Keratinocyte (primary cell): ENCODE data around the gene WSB1. TPM values are rescaled to one million over a fixed set of nuclear protein-coding genes. Genes with fewer than 3 reads are reported as not detected.

Source experiments
- DNase-seq: peaks from one replicate; pipeline ENCODE4 v3.0.0-alpha.2; 2011; ENCODE audit warnings: low read depth, missing footprints, low spot score
- FAIRE-seq: peaks from 2 replicates; lab custom pipeline; 2011; peaks lifted over from hg19 to GRCh38; lab: Jason Lieb, UNC
- H2AFZ ChIP-seq: 2 replicates; pipeline ENCODE4 v1.6.0; 2012; ENCODE audit warnings: low read length, control low read depth, inconsistent platforms; ENCODE audit not compliant: control insufficient read depth
- H3K27ac ChIP-seq: 2 replicates; pipeline ENCODE4 v1.5.1; 2011; ENCODE audit warnings: low read length; ENCODE audit not compliant: control insufficient read depth, insufficient read depth
- H3K27me3 ChIP-seq: 3 replicates; pipeline ENCODE4 v1.6.0; 2011; ENCODE audit warnings: low read length; ENCODE audit not compliant: control insufficient read depth, insufficient read depth; ENCODE audit errors: extremely low read depth
- H3K36me3 ChIP-seq, 2 experiments: 2 replicates in 1 of 2; 3 replicates in 1 of 2; pipeline ENCODE4 v1.5.1; 2011; ENCODE audit warnings: low read length in 2 of 2, mild to moderate bottlenecking in 1 of 2; ENCODE audit not compliant: control insufficient read depth in 2 of 2, insufficient read depth in 2 of 2; ENCODE audit errors: extremely low read depth in 1 of 2
- H3K4me1 ChIP-seq: 3 replicates; pipeline ENCODE4 v1.5.1; 2011; ENCODE audit warnings: low read length; ENCODE audit not compliant: control insufficient read depth, insufficient read depth; ENCODE audit errors: extremely low read depth
- H3K4me2 ChIP-seq: 3 replicates; pipeline ENCODE4 v1.6.0; 2011; ENCODE audit warnings: low read depth, low read length; ENCODE audit not compliant: control insufficient read depth, insufficient read depth; ENCODE audit errors: extremely low read depth
- H3K4me3 ChIP-seq, 3 experiments: fragments of 200-600 bp in 1 of 3; sonication (generic) in 1 of 3; 2 replicates in 2 of 3; 3 replicates in 1 of 3; pipeline ENCODE4 v1.5.1; 2011 to 2016; ENCODE audit warnings: low read length in 3 of 3, mild to moderate bottlenecking in 3 of 3, control low read depth in 2 of 3, inconsistent platforms in 1 of 3, low read depth in 1 of 3, mixed read lengths in 1 of 3, mixed run types in 1 of 3, moderate library complexity in 1 of 3; ENCODE audit not compliant: control insufficient read depth in 2 of 3, insufficient read depth in 2 of 3; ENCODE audit errors: extremely low read depth in 1 of 3
- H3K79me2 ChIP-seq: 2 replicates; pipeline ENCODE4 v1.6.0; 2012; ENCODE audit warnings: low read length; ENCODE audit not compliant: control insufficient read depth, insufficient read depth
- H3K9ac ChIP-seq: 3 replicates; pipeline ENCODE4 v1.6.0; 2011; ENCODE audit warnings: low read length; ENCODE audit not compliant: control insufficient read depth, insufficient read depth; ENCODE audit errors: extremely low read depth
- H3K9me1 ChIP-seq: 3 replicates; pipeline ENCODE4 v1.6.0; 2011; ENCODE audit warnings: low read length; ENCODE audit not compliant: control insufficient read depth, insufficient read depth; ENCODE audit errors: extremely low read depth
- H3K9me3 ChIP-seq: 2 replicates; pipeline ENCODE4 v1.5.1; 2012; ENCODE audit warnings: low read depth, low read length; ENCODE audit not compliant: control insufficient read depth
- H4K20me1 ChIP-seq: 3 replicates; pipeline ENCODE4 v1.6.0; 2011; ENCODE audit warnings: low read length; ENCODE audit not compliant: control insufficient read depth, insufficient read depth; ENCODE audit errors: extremely low read depth
- EZH2 ChIP-seq: IDR thresholded peaks from one replicate; pipeline ENCODE4 v1.6.1; 2012; ENCODE audit warnings: inconsistent platforms, mild to moderate bottlenecking, low read length, moderate library complexity
- dilution Hi-C: fragments of 300-500 bp; cut with MboI; formaldehyde crosslinking; loops from one replicate; pipeline ENCODE4 v1.7.0; 2020; ENCODE audit warnings: low sequenced_read_pairs; ENCODE audit not compliant: extremely low pct_ligation_motif_present
- polyA plus RNA-seq, 5 experiments: library from polyadenylated mRNA; depleted of rRNA in 3 of 5; stranded (reverse) in 3 of 5; stranded (forward) in 1 of 5; unstranded in 1 of 5; fragments of >200 nt; gene quantifications; 1 replicate in 1 of 5; 2 replicates in 3 of 5; 3 replicates in 1 of 5; pipeline versions ENCODE4 v1.2.1 to v1.2.3, GENCODE V29; 2011 to 2012; ENCODE audit warnings: missing spikeins in 2 of 5, low read depth in 1 of 5, low replicate concordance in 1 of 5
- small RNA-seq, 3 experiments: library from RNA; depleted of rRNA; stranded (forward); fragments of <200 nt; gene quantifications; one replicate each; pipeline ENCODE3, GENCODE V24; 2012; ENCODE audit warnings: low read depth in 3 of 3, low replicate concordance in 1 of 3; ENCODE audit not compliant: insufficient read length in 3 of 3
- TF ChIP-seq, protein P1 (sequence below), 3 experiments: IDR thresholded peaks in 1 of 3; conservative IDR thresholded peaks in 1 of 3; optimal IDR thresholded peaks in 1 of 3; 2 replicates in 2 of 3; 3 replicates in 1 of 3; pipeline versions ENCODE3 to v1.5.1; 2011; ENCODE audit warnings: low read length in 3 of 3, mild to moderate bottlenecking in 3 of 3, moderate library complexity in 2 of 3, control low read depth in 1 of 3, inconsistent platforms in 1 of 3; ENCODE audit not compliant: insufficient read depth in 2 of 3; ENCODE audit errors: extremely low read depth in 1 of 3

WSB1 gene
- polyA plus RNA-seq, 1 donor (not counting 4 experiments of a cell fraction or from before 2014, with no cell fraction given), result 135 TPM

DNA sequence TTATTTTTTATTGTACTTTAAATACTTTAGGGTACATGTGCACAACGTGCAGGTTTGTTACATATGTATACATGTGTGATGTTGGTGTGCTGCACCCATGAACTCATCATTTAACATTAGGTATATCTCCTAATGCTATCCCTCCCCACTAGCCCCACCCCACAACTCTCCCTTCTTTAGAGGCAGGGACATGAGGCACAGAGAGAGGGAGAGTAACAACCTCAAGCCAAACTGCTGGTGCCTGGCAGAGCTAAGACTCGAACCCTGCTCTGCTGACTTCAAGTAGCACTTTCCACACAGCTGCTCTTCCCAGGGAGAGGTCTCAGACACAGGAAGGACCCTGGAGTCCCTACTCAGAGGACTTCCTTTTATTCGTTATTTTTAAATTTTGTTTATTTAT lies 69.4 kb downstream of the WSB1 start:
- Histone ChIP-seq H3K9me1 (no peaks in the 10 kb centered on the region), H3K4me3 (no peak overlapping the region), H3K9me3 (no peaks in the 10 kb centered on the region), H3K27ac (no peak overlapping the region), H3K27me3 (no peaks in the 10 kb centered on the region), H3K4me2 (no peak overlapping the region), H3K79me2 (no peaks in the 10 kb centered on the region), H3K4me1 (no peaks in the 10 kb centered on the region), H2AFZ (no peak overlapping the region), H3K36me3 (no peaks in the 10 kb centered on the region), H3K9ac (no peak overlapping the region), H4K20me1 (no peaks in the 10 kb centered on the region)
- dilution Hi-C loops, result no loop called here
- TF ChIP-seq, protein P1, sequence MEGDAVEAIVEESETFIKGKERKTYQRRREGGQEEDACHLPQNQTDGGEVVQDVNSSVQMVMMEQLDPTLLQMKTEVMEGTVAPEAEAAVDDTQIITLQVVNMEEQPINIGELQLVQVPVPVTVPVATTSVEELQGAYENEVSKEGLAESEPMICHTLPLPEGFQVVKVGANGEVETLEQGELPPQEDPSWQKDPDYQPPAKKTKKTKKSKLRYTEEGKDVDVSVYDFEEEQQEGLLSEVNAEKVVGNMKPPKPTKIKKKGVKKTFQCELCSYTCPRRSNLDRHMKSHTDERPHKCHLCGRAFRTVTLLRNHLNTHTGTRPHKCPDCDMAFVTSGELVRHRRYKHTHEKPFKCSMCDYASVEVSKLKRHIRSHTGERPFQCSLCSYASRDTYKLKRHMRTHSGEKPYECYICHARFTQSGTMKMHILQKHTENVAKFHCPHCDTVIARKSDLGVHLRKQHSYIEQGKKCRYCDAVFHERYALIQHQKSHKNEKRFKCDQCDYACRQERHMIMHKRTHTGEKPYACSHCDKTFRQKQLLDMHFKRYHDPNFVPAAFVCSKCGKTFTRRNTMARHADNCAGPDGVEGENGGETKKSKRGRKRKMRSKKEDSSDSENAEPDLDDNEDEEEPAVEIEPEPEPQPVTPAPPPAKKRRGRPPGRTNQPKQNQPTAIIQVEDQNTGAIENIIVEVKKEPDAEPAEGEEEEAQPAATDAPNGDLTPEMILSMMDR (optimal IDR thresholded peaks at IDR 0.05 in 1 of 3, IDR thresholded peaks at IDR 0.05 in 1 of 3, conservative IDR thresholded peaks at IDR 0.05 in 1 of 3; ENCODE audit: extremely low read depth in 1 of 3, insufficient read depth in 2 of 3, low read length in 3 of 3), result no peak
- no peak for TF ChIP-seq EZH2
- FAIRE-seq (no peak), DNase-seq (no peak)

Small RNA genes within 50 kb of the gene (small RNA-seq; reads per million reads assigned to genes)
- gene MIR4522, result 0 reads per million in 3 experiments

Other genes with a start within 250 kb of the WSB1 start
- gene KSR1, start 162.3 kb downstream of the WSB1 start, polyA plus RNA-seq, result 0.97 to 1.8 TPM (median 1.3 TPM) in 3 replicates